ENCODE results near the gene CCDC38. TPM values are rescaled to one million over a fixed set of nuclear protein-coding genes. Genes with fewer than 3 reads are reported as not detected.

The CCDC38 gene
- total RNA-seq, 1 experiment from 2014 or later, result not detected

DNA sequence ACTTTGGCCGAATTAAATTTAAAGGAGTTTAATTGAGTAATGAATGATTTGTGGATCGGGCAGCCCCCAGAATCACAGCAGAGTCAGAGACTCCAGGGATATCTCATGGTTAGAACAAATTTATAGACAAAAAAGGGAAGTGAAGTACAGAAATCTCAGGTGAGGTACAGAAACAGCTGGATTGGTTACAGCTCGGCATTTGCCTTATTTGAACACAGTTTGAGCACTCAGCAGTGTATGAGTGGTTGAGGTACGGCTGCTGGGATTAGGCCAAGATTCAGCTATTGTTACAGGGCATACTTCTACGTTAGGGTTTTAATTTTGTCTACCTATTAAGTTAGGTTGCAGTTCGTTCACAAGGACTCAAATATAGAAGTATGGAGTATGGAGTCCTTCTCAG lies 23.3 kb downstream of the CCDC38 start:
- DNase-seq, result no peak
- no peaks in the 10 kb centered on the region for H3K27me3 ChIP-seq (replicated peaks; ENCODE audit: control insufficient read depth, insufficient read depth, low read length)
- H3K27me3 Mint-ChIP-seq (ENCODE audit: insufficient read depth, unreplicated experiment), result peaks cover 3% of the 10 kb centered on the region
- BruUV-seq (replicated peaks), result no TSS peak
- no peak overlapping the region for H3K27ac Mint-ChIP-seq (ENCODE audit: unreplicated experiment)
- H3K4me1 ChIP-seq, result no peaks in the 10 kb centered on the region
- ChIA-PET POLR2A (no interaction called here), CTCF (interaction anchor here (0.8 to 2.4 kb wide), 5 partner anchors 23 to 332 kb away, joined by 3 to 24 read pairs (median 6); partner anchors contain the start of genes CCDC38 and HAL)
- no peak overlapping the region for H3K4me3 ChIP-seq (ENCODE audit: low read depth, low read length)
- no peaks in the 10 kb centered on the region for H3K36me3 Mint-ChIP-seq (ENCODE audit: insufficient read depth, unreplicated experiment)
- no peak overlapping the region for H3K4me3 Mint-ChIP-seq (ENCODE audit: unreplicated experiment)
- H3K36me3 ChIP-seq (ENCODE audit: control insufficient read depth, insufficient read depth, low read length), result no peaks in the 10 kb centered on the region
- H3K4me1 Mint-ChIP-seq (ENCODE audit: low read depth, unreplicated experiment), result no peaks in the 10 kb centered on the region
- H3K9me3 Mint-ChIP-seq (ENCODE audit: unreplicated experiment), result peaks cover 9% of the 10 kb centered on the region
- TF ChIP-seq, protein P1, sequence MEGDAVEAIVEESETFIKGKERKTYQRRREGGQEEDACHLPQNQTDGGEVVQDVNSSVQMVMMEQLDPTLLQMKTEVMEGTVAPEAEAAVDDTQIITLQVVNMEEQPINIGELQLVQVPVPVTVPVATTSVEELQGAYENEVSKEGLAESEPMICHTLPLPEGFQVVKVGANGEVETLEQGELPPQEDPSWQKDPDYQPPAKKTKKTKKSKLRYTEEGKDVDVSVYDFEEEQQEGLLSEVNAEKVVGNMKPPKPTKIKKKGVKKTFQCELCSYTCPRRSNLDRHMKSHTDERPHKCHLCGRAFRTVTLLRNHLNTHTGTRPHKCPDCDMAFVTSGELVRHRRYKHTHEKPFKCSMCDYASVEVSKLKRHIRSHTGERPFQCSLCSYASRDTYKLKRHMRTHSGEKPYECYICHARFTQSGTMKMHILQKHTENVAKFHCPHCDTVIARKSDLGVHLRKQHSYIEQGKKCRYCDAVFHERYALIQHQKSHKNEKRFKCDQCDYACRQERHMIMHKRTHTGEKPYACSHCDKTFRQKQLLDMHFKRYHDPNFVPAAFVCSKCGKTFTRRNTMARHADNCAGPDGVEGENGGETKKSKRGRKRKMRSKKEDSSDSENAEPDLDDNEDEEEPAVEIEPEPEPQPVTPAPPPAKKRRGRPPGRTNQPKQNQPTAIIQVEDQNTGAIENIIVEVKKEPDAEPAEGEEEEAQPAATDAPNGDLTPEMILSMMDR (IDR thresholded peaks at IDR 0.05; ENCODE audit: insufficient read depth in 1 of 2, low read depth in 1 of 2, low read length in 1 of 2, severe bottlenecking in 1 of 2, unreplicated experiment in 1 of 2), result no peak
- no peaks in the 10 kb centered on the region for H3K9me3 ChIP-seq
- intact Hi-C loops (cut with micrococcal nuclease; ENCODE audit: unreplicated experiment), result loop anchor here (2.0 kb wide), 1 partner anchor 24 kb away; the partner anchor contains the start of genes AMDHD1 and CCDC38

DNA sequence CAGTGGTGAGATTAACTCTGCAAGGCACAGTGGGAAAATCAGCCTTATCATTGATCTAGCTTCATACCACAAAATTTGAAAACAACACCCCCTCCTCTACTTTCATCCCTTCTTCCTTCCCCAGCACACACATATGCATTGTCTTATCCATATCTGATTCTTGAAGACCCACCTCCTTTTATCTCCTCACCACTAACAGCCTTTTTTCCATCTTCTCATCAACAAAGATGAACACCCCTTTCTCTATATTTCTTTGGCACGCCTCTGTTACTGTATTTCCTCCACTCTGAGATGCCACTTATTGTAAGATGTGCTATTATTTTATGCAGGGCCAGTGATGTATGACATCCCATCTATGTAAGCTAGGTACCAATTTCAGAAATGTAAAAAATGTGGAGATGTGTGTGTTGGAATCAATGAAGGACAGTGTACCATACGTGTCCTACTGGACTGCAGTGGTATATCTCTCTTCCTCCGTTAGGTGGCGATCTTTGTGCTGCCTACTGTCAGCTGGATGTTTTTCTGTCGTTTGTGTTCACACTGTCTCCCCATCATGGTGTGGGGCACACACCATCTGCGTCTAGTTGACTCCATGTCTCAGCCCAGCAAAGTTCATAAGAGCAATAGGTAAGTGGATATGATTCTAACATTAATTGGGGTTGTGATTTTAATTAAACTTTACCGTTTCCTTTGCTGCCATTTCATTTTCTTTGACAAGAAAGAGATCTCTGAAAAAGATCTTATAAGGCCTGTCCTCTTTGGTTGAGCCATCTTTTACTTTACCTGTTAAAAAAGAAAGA lies 24.0 kb downstream of the CCDC38 start:
- BruUV-seq (replicated peaks), result no TSS peak
- H3K4me3 Mint-ChIP-seq (ENCODE audit: unreplicated experiment), result no peak overlapping the region
- no peak overlapping the region for H3K27ac Mint-ChIP-seq (ENCODE audit: unreplicated experiment)
- Histone ChIP-seq H3K36me3 (ENCODE audit: control insufficient read depth, insufficient read depth, low read length) (no peaks in the 10 kb centered on the region), H3K4me3 (ENCODE audit: low read depth, low read length) (no peak overlapping the region), H3K9me3 (no peaks in the 10 kb centered on the region), H3K4me1 (no peaks in the 10 kb centered on the region), H3K27me3 (replicated peaks; ENCODE audit: control insufficient read depth, insufficient read depth, low read length) (no peaks in the 10 kb centered on the region)
- intact Hi-C loops (cut with micrococcal nuclease; ENCODE audit: unreplicated experiment), result loop anchor here (1.0 to 2.0 kb wide), 4 partner anchors 24 to 80 kb away; partner anchors contain the start of genes AMDHD1 and CCDC38
- peaks cover 9% of the 10 kb centered on the region for H3K9me3 Mint-ChIP-seq (ENCODE audit: unreplicated experiment)
- H3K27me3 Mint-ChIP-seq (ENCODE audit: insufficient read depth, unreplicated experiment), result peaks cover 3% of the 10 kb centered on the region
- DNase-seq, result peak; percentile 56 to 66
- no peaks in the 10 kb centered on the region for H3K4me1 Mint-ChIP-seq (ENCODE audit: low read depth, unreplicated experiment)
- TF ChIP-seq, protein P1 (IDR thresholded peaks at IDR 0.05; ENCODE audit: insufficient read depth in 1 of 2, low read depth in 1 of 2, low read length in 1 of 2, severe bottlenecking in 1 of 2, unreplicated experiment in 1 of 2), result peak; percentile 81 to 88
- H3K36me3 Mint-ChIP-seq (ENCODE audit: insufficient read depth, unreplicated experiment), result no peaks in the 10 kb centered on the region
- POLR2A ChIA-PET, result no interaction called here
- CTCF ChIA-PET, result interaction anchor here (0.8 to 2.4 kb wide), 5 partner anchors 24 to 332 kb away, joined by 3 to 24 read pairs (median 6); partner anchors contain the start of genes CCDC38 and HAL

- Mint-ChIP-seq H3K27me3 (ENCODE audit: insufficient read depth, unreplicated experiment) (peaks cover 7% of the 10 kb centered on the region), H3K4me3 (ENCODE audit: unreplicated experiment) (no peak overlapping the region), H3K36me3 (ENCODE audit: insufficient read depth, unreplicated experiment) (no peaks in the 10 kb centered on the region), H3K4me1 (ENCODE audit: low read depth, unreplicated experiment) (no peaks in the 10 kb centered on the region), H3K9me3 (ENCODE audit: unreplicated experiment) (no peaks in the 10 kb centered on the region), H3K27ac (ENCODE audit: unreplicated experiment) (no peak overlapping the region)
- no peak overlapping the region for H3K4me3 ChIP-seq (ENCODE audit: low read depth, low read length)
- TF ChIP-seq, protein P1 (IDR thresholded peaks at IDR 0.05; ENCODE audit: insufficient read depth in 1 of 2, low read depth in 1 of 2, low read length in 1 of 2, severe bottlenecking in 1 of 2, unreplicated experiment in 1 of 2), result no peak
- CTCF ChIA-PET, result no interaction called here
- no peaks in the 10 kb centered on the region for H3K36me3 ChIP-seq (ENCODE audit: control insufficient read depth, insufficient read depth, low read length)
- H3K4me1 ChIP-seq, result no peaks in the 10 kb centered on the region
- H3K27me3 ChIP-seq (replicated peaks; ENCODE audit: control insufficient read depth, insufficient read depth, low read length), result no peaks in the 10 kb centered on the region
- intact Hi-C loops (cut with micrococcal nuclease; ENCODE audit: unreplicated experiment), result no loop called here
- POLR2A ChIA-PET, result no interaction called here
- H3K9me3 ChIP-seq, result no peaks in the 10 kb centered on the region
- no peak for DNase-seq
- no TSS peak for BruUV-seq (replicated peaks)
Observed at GRCh38 chr12:95909871-95910270, 32.5 kb downstream of the CCDC38 start.
